Prostate gland (tissue), 2 donors: ENCODE data around the gene ARAP3.

Experiments used
- CTCF ChIP-seq, 4 experiments: fragments of 200-600 bp in 2 of 4; fragments of 450-650 bp in 2 of 4; sonication (generic) in 2 of 4; IDR thresholded peaks; 1 replicate in 3 of 4; 2 replicates in 1 of 4; pipeline ENCODE4 v1.5.1; 2016 to 2019; ENCODE audit warnings: antibody characterized with exemption in 4 of 4, mild to moderate bottlenecking in 2 of 4, moderate library complexity in 2 of 4
- POLR2A ChIP-seq: fragments of 450-650 bp; IDR thresholded peaks from one replicate; pipeline ENCODE4 v1.6.1; 2016; ENCODE audit warnings: antibody characterized with exemption, mild to moderate bottlenecking
- POLR2AphosphoS5 ChIP-seq: sonication (generic); formaldehyde crosslinking; IDR thresholded peaks from one replicate; pipeline ENCODE4 v1.6.1; 2017; ENCODE audit warnings: antibody characterized with exemption

DNA sequence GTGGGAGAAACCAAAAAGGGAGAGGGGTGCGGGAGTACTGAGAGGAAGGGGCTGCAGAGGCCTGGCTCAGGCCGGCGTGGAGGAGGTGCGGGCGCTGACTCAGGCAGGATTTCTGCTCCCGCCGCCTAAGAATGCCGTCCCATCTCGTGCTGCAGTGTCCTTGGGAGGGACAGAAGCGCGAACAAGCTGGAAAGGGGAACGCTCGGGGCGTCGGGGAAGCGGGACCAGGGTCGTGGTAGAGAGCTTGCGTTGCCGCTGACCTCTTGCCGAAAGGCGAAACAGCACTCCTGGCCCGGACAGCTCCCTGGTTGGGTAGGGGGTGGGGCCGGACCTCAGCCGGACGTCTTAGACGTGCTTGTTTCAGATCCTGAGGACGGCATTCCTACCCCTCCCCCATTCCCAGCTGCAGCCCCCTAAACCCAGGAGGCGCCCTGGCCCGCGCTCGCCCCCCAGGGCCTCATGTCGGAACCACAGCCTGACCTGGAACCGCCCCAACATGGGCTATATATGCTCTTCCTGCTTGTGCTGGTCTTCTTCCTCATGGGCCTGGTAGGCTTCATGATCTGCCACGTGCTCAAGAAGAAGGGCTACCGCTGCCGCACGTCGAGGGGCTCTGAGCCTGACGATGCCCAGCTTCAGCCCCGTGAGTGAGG lies 44.1 kb downstream of the ARAP3 start:
- TF ChIP-seq CTCF (IDR thresholded peaks at IDR 0.05) (peak in 1 of 4 experiments; percentile 26), POLR2AphosphoS5 (no peak), POLR2A (no peak)
